Mucosa of descending colon (tissue), 3 donors: ENCODE results near the gene SHC2. TPM values are rescaled to one million over a fixed set of nuclear protein-coding genes. Genes with fewer than 3 reads are reported as not detected.
"Not testable (repeated sequence)": the region's sequence is repeated elsewhere in the genome, so short reads cannot be mapped to it uniquely, and the experiment has no call there.

Experiments
- ATAC-seq: fragments of 200-7000 bp; cut with Tn5 transposase; one replicate; pipeline ENCODE4 v1.9.1; 2020; ENCODE audit warnings: mild to moderate bottlenecking, moderate library complexity
- DNase-seq, 3 donors: peaks; one replicate each; pipeline ENCODE4 v3.0.0-alpha.2; 2020
- H3K36me3 ChIP-seq: fragments of 200-600 bp; one replicate; pipeline ENCODE4 v1.8.0; 2021; ENCODE audit warnings: low read depth, mild to moderate bottlenecking
- H3K4me1 ChIP-seq: fragments of 200-600 bp; one replicate; pipeline ENCODE4 v1.8.0; 2021; ENCODE audit warnings: low read depth, mild to moderate bottlenecking
- H3K4me3 ChIP-seq: fragments of 200-600 bp; one replicate; pipeline ENCODE4 v1.8.0; 2021; ENCODE audit warnings: mild to moderate bottlenecking
- H3K9me3 ChIP-seq: fragments of 200-600 bp; one replicate; pipeline ENCODE4 v1.8.0; 2021; ENCODE audit warnings: mild to moderate bottlenecking
- CTCF ChIP-seq: fragments of 200-600 bp; IDR thresholded peaks from one replicate; pipeline ENCODE4 v1.8.0; 2022; ENCODE audit warnings: antibody characterized with exemption, mild to moderate bottlenecking
- intact Hi-C, 2 donors: fragments of 100-400 bp; cut with DNase I in 1 of 2; cut with micrococcal nuclease in 1 of 2; formaldehyde crosslinking; loops; one replicate each; pipeline versions ENCODE4 v1.11.0 to v1.11.1; 2022; cut with DNase I, micrococcal nuclease
- total RNA-seq, 3 donors: library from RNA; stranded (reverse); fragmentation: NEBNext Ultra II Directional in 2 of 3; extraction: Animal tissue kit (Norgen Biotek cat#: 25700) in 2 of 3; gene quantifications; one replicate each; pipeline versions ENCODE4 v1.2.1 to v1.2.4, GENCODE V29; 2021 to 2023
- donor health status: DM: no; HTN: no; CAD: no; lungs with moderate emphysema.
- donor health status: DM: no; HTN: no; CAD: no.
- donor health status: DM: no; HTN: yes; CAD: no.

The SHC2 gene
- total RNA-seq, 3 donors from 2014 or later = 5.3 to 39.3 (median 6.0) TPM

GRCh38 chr19:387777-388176 is 73.1 kb downstream of the SHC2 start:
- Histone ChIP-seq H3K9me3 (no peaks in the 10 kb centered on the region), H3K4me1 (no peaks in the 10 kb centered on the region), H3K36me3 (no peaks in the 10 kb centered on the region), H3K4me3 (no peak overlapping the region)
- DNase-seq (no peak), ATAC-seq (no peak)
- intact Hi-C loops = no loop called here
- no peak for TF ChIP-seq CTCF

DNA sequence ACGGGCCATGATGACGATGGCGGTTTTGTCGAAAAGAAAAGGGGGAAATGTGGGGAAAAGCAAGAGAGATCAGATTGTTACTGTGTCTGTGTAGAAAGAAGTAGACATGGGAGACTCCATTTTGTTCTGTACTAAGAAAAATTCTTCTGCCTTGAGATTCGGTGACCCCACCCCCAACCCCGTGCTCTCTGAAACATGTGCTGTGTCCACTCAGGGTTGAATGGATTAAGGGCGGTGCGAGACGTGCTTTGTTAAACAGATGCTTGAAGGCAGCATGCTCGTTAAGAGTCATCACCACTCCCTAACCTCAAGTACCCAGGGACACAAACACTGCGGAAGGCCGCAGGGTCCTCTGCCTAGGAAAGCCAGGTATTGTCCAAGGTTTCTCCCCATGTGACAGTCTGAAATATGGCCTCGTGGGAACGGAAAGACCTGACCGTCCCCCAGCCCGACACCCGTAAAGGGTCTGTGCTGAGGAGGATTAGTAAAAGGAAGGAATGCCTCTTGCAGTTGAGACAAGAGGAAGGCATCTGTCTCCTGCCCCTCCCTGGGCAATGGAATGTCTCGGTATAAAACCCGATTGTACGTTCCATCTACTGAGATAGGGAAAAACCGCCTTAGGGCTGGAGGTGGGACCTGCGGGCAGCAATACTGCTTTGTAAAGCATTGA is 74.1 kb downstream of the SHC2 start:
- ATAC-seq, H3K4me1 ChIP-seq, H3K9me3 ChIP-seq, H3K4me3 ChIP-seq, H3K36me3 ChIP-seq, DNase-seq, intact Hi-C loops: not testable (repeated sequence)

- H3K4me1 ChIP-seq, H3K36me3 ChIP-seq, H3K4me3 ChIP-seq, H3K9me3 ChIP-seq, intact Hi-C loops, ATAC-seq, DNase-seq: not testable (repeated sequence)
These were observed 74.6 kb downstream of the SHC2 start for GRCh38 chr19:386189-386588.

DNA sequence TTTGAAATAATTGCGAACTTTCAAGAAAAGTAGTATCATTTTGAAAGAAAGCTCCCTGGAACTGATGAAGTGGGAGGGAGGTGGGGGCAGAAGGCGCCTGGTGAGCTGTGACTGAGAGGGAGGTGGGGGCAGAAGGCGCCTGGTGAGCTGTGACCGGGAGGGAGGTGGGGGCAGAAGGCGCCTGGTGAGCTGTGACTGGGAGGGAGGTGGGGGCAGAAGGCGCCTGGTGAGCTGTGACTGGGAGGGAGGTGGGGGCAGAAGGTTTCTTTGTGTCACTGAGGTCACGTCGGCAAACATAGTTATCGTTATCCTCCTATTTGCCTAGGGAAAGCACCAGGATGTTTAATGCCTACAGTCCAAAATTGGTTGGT is 76.0 kb downstream of the SHC2 start:
- H3K36me3 ChIP-seq = no peaks in the 10 kb centered on the region
- DNase-seq (no peak), ATAC-seq (no peak)
- no peak for TF ChIP-seq CTCF
- H3K9me3 ChIP-seq = no peaks in the 10 kb centered on the region
- H3K4me1 ChIP-seq = no peaks in the 10 kb centered on the region
- no peak overlapping the region for H3K4me3 ChIP-seq
- intact Hi-C loops = no loop called here

DNA sequence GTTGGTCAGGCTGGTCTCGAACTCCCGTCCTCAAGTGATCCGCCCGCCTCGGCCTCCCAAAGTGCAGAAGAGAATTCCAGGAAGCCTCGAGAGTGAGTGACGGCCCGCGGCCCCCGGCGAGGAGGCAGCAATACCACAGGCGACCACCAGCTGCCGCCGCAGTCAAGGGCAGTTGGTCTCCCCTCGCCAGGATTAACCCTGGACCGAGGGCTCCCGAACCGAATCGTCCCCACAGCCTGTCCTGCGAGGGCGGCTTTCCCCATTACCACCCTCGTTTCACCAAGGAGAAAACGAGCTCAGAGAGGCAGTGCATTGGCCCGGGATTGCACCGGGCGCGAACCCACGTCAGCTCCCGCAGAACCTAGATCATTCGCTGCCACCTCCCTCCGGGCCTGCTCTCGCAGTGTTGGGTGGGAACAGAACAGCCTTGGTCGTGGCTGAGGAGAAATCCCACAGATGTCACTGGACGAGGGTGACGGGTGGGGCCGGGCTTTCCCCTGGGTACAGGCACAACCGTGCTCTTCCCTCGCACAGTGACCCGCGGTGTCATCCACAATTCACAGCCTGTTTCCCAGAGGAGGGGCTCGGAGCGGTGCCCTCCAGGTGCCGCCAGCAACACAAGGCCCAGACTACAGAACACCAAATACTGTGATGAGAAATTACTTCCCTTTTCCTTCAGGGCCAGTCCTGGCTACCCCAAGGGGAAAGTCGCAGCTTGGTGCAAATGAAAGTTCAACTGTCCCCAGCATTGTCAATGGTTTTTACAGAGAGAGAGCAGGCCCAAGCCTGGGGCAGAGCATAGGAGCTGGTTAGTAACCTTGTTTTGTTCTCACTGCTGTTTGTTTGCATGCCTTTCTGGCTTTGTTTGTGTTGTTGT is 76.7 kb downstream of the SHC2 start:
- no peaks in the 10 kb centered on the region for H3K36me3 ChIP-seq
- H3K4me1 ChIP-seq = no peaks in the 10 kb centered on the region
- TF ChIP-seq CTCF = peak; percentile 18
- intact Hi-C loops = no loop called here
- no peak overlapping the region for H3K4me3 ChIP-seq
- peak; percentile 43 for ATAC-seq
- no peak for DNase-seq
- H3K9me3 ChIP-seq = no peaks in the 10 kb centered on the region

- intact Hi-C loops = no loop called here
- ATAC-seq = no peak
These were observed 77.8 kb downstream of the SHC2 start for GRCh38 chr19:383040-383439.

GRCh38 chr19:382578-382977 is 78.3 kb downstream of the SHC2 start:
- DNase-seq, intact Hi-C loops: not testable (repeated sequence)

More at GRCh38 chr19:383040-383439, 77.8 kb downstream of the SHC2 start:
- no peak for TF ChIP-seq CTCF
- Histone ChIP-seq H3K9me3 (no peaks in the 10 kb centered on the region), H3K36me3 (no peaks in the 10 kb centered on the region), H3K4me3 (no peak overlapping the region), H3K4me1 (no peaks in the 10 kb centered on the region)
- no peak for DNase-seq

DNA sequence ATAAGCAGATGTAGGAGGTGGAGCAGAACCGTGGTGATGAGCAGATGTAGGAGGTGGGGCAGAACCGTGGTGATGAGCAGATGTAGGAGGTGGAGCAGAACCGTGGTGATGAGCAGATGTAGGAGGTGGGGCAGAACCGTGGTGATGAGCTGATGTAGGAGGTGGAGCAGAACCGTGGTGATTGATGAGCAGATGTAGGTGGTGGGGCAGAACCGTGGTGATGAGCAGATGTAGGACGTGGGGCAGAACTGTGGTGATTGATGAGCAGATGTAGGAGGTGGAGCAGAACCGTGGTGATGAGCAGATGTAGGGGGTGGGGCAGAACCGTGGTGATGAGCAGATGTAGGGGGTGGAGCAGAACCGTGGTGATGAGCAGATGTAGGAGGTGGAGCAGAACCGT is 78.9 kb downstream of the SHC2 start:
- H3K4me1 ChIP-seq, intact Hi-C loops, H3K9me3 ChIP-seq, DNase-seq, H3K36me3 ChIP-seq, ATAC-seq, H3K4me3 ChIP-seq: not testable (repeated sequence)

More at GRCh38 chr19:382578-382977, 78.3 kb downstream of the SHC2 start:
- H3K36me3 ChIP-seq, H3K4me3 ChIP-seq, H3K4me1 ChIP-seq, H3K9me3 ChIP-seq, ATAC-seq: not testable (repeated sequence)

- DNase-seq, ATAC-seq, intact Hi-C loops, H3K4me1 ChIP-seq, H3K9me3 ChIP-seq, H3K4me3 ChIP-seq, H3K36me3 ChIP-seq: not testable (repeated sequence)
These were observed 80.1 kb downstream of the SHC2 start for GRCh38 chr19:380618-381219.
